H1 (cell line): ENCODE results near the gene KRTAP26-1. TPM values are rescaled to one million over a fixed set of nuclear protein-coding genes. Genes with fewer than 3 reads are reported as not detected.

Experiments used
- CTCF ChIA-PET: fragments of 300-600 bp; sonication (Branson Sonifier 250); formaldehyde crosslinking; loops from one replicate; lab custom pipeline; 2021; ENCODE audit not compliant: partially characterized antibody; lab: Charles Lee
- POLR2A ChIA-PET: fragments of 300-600 bp; sonication (Branson Sonifier 250); formaldehyde crosslinking; loops from one replicate; lab custom pipeline; 2021; ENCODE audit warnings: inconsistent platforms; ENCODE audit not compliant: partially characterized antibody; lab: Charles Lee
- DNase-seq, 2 experiments: peaks; one replicate each; pipeline versions ENCODE4 v3.0.0 to v3.0.0-alpha.2; 2010 to 2022; ENCODE audit warnings: low spot score in 2 of 2, low read depth in 1 of 2, mixed read lengths in 1 of 2
- FAIRE-seq: peaks from 2 replicates; lab custom pipeline; 2011; peaks lifted over from hg19 to GRCh38; lab: Jason Lieb, UNC
- H2AFZ ChIP-seq: 2 replicates; pipeline ENCODE4 v1.8.1; 2012; ENCODE audit warnings: low read length, inconsistent platforms
- H2AK5ac ChIP-seq: 2 replicates; pipeline ENCODE4 v1.6.1; 2013; ENCODE audit warnings: low read depth, low read length
- H2BK120ac ChIP-seq: replicated peaks from 2 replicates; pipeline ENCODE3; 2013; ENCODE audit warnings: low read depth, low read length, inconsistent platforms
- H2BK12ac ChIP-seq: 2 replicates; pipeline ENCODE4 v1.6.1; 2013; ENCODE audit warnings: low read depth, low read length
- H2BK15ac ChIP-seq: 2 replicates; pipeline ENCODE4 v1.6.1; 2013; ENCODE audit warnings: low read length
- H2BK20ac ChIP-seq: 2 replicates; pipeline ENCODE4 v1.6.1; 2013; ENCODE audit warnings: low read length
- H2BK5ac ChIP-seq: 2 replicates; pipeline ENCODE4 v1.6.1; 2013; ENCODE audit warnings: low read depth, low read length
- H3K14ac ChIP-seq: 2 replicates; pipeline ENCODE4 v1.6.1; 2013; ENCODE audit warnings: inconsistent platforms; ENCODE audit not compliant: insufficient read length
- H3K18ac ChIP-seq: 2 replicates; pipeline ENCODE4 v1.6.1; 2013; ENCODE audit warnings: low read length; ENCODE audit errors: extremely low read depth
- H3K23ac ChIP-seq: 2 replicates; pipeline ENCODE4 v1.6.1; 2013; ENCODE audit warnings: inconsistent platforms; ENCODE audit not compliant: insufficient read length
- H3K23me2 ChIP-seq: 2 replicates; pipeline ENCODE4 v1.6.1; 2013; ENCODE audit warnings: low read depth, low read length
- H3K27ac ChIP-seq: 2 replicates; pipeline ENCODE4 v1.6.1; 2011; ENCODE audit warnings: low read depth, low read length, inconsistent platforms
- H3K27me3 ChIP-seq, 4 experiments: replicated peaks in 1 of 4; 1 replicate in 1 of 4; 2 replicates in 3 of 4; pipeline versions ENCODE4 v1.6.1 to v1.8.1; 2011 to 2013; ENCODE audit warnings: low read length in 3 of 4, mild to moderate bottlenecking in 3 of 4, inconsistent platforms in 2 of 4, mixed read lengths in 2 of 4, moderate library complexity in 1 of 4; ENCODE audit not compliant: control insufficient read depth in 3 of 4, insufficient read depth in 3 of 4; ENCODE audit errors: extremely low read depth in 1 of 4
- H3K36me3 ChIP-seq, 4 experiments: 2 replicates each; pipeline versions ENCODE4 v1.6.1 to v1.8.1; 2011 to 2013; ENCODE audit warnings: mild to moderate bottlenecking in 4 of 4, low read length in 3 of 4, moderate library complexity in 2 of 4, control low read depth in 1 of 4, inconsistent platforms in 1 of 4; ENCODE audit not compliant: insufficient read depth in 4 of 4, control insufficient read depth in 2 of 4
- H3K4ac ChIP-seq: replicated peaks from 2 replicates; pipeline ENCODE3; 2013; ENCODE audit warnings: low read length, low read depth, mixed read lengths, inconsistent platforms; ENCODE audit not compliant: insufficient read length
- H3K4me1 ChIP-seq, 4 experiments: replicated peaks in 1 of 4; 1 replicate in 1 of 4; 2 replicates in 3 of 4; pipeline versions ENCODE4 v1.6.1 to v1.8.1; 2011 to 2013; ENCODE audit warnings: low read length in 3 of 4, inconsistent platforms in 2 of 4, mixed read lengths in 1 of 4; ENCODE audit not compliant: insufficient read depth in 4 of 4, control insufficient read depth in 3 of 4
- H3K4me2 ChIP-seq, 2 experiments: 2 replicates each; pipeline versions ENCODE4 v1.6.1 to v1.8.1; 2011 to 2013; ENCODE audit warnings: low read depth in 2 of 2, low read length in 2 of 2, control low read depth in 1 of 2, inconsistent platforms in 1 of 2, mild to moderate bottlenecking in 1 of 2; ENCODE audit not compliant: insufficient read depth in 1 of 2
- H3K4me3 ChIP-seq, 4 experiments: fragments of 200-600, 300-600 bp in 1 of 4; sonication (generic), shearing (Covaris generic), sonication (Bioruptor Twin) in 1 of 4; 2 replicates each; pipeline versions ENCODE4 v1.5.1 to v1.8.1; 2011 to 2016; ENCODE audit warnings: low read length in 4 of 4, low read depth in 3 of 4, control low read depth in 2 of 4, inconsistent platforms in 2 of 4, mild to moderate bottlenecking in 2 of 4, mixed read lengths in 1 of 4, moderate library complexity in 1 of 4; ENCODE audit not compliant: insufficient read depth in 2 of 4; ENCODE audit errors: extremely low read depth in 1 of 4
- H3K56ac ChIP-seq: replicated peaks from 2 replicates; pipeline ENCODE3; 2013; ENCODE audit warnings: low read depth, mild to moderate bottlenecking, mixed read lengths, low read length, inconsistent platforms; ENCODE audit not compliant: insufficient read length
- H3K79me1 ChIP-seq: 2 replicates; pipeline ENCODE4 v1.6.1; 2013; ENCODE audit warnings: low read depth, low read length, control low read depth
- H3K79me2 ChIP-seq, 2 experiments: 2 replicates each; pipeline versions ENCODE4 v1.6.1 to v1.8.1; 2012 to 2013; ENCODE audit warnings: low read length in 2 of 2, mild to moderate bottlenecking in 2 of 2, inconsistent platforms in 1 of 2; ENCODE audit not compliant: insufficient read depth in 2 of 2, control insufficient read depth in 1 of 2
- H3K9ac ChIP-seq, 4 experiments: replicated peaks in 1 of 4; 1 replicate in 1 of 4; 2 replicates in 3 of 4; pipeline versions ENCODE4 v1.6.1 to v1.8.1; 2011 to 2013; ENCODE audit warnings: low read depth in 3 of 4, low read length in 3 of 4, control low read depth in 2 of 4, mild to moderate bottlenecking in 2 of 4, moderate library complexity in 2 of 4, inconsistent platforms in 1 of 4; ENCODE audit errors: extremely low read depth in 1 of 4
- H3K9me3 ChIP-seq, 2 experiments: 2 replicates each; pipeline versions ENCODE4 v1.6.1 to v1.8.1; 2012 to 2013; ENCODE audit warnings: mild to moderate bottlenecking in 2 of 2, moderate library complexity in 2 of 2, control low read depth in 1 of 2, inconsistent platforms in 1 of 2, low read depth in 1 of 2, low read length in 1 of 2, mixed read lengths in 1 of 2; ENCODE audit not compliant: insufficient read depth in 2 of 2
- H4K20me1 ChIP-seq, 2 experiments: replicated peaks in 1 of 2; 2 replicates each; pipeline versions ENCODE3 to v1.8.1; 2011 to 2013; ENCODE audit warnings: inconsistent platforms in 2 of 2, low read length in 2 of 2, mild to moderate bottlenecking in 1 of 2; ENCODE audit not compliant: insufficient read depth in 2 of 2, control insufficient read depth in 1 of 2
- H4K5ac ChIP-seq: 2 replicates; pipeline ENCODE4 v1.6.1; 2013; ENCODE audit warnings: low read length, low read depth, mixed read lengths, inconsistent platforms; ENCODE audit not compliant: insufficient read length
- H4K8ac ChIP-seq: 2 replicates; pipeline ENCODE4 v1.8.0; 2013; ENCODE audit warnings: mild to moderate bottlenecking, moderate library complexity, low read length, inconsistent platforms; ENCODE audit not compliant: insufficient read depth; ENCODE audit errors: extremely low read depth
- H4K91ac ChIP-seq: replicated peaks from 2 replicates; pipeline ENCODE3; 2013; ENCODE audit warnings: low read length, mixed read lengths, inconsistent platforms; ENCODE audit not compliant: insufficient read length
- CTBP2 ChIP-seq: IDR thresholded peaks from 2 replicates; pipeline ENCODE4 v1.7.0; 2011; ENCODE audit warnings: borderline replicate concordance, mild to moderate bottlenecking, moderate library complexity, mixed read lengths, low read length; ENCODE audit not compliant: insufficient read depth, insufficient read length
- RAD21 ChIP-seq, 2 experiments: IDR thresholded peaks in 1 of 2; conservative IDR thresholded peaks in 1 of 2; 2 replicates each; pipeline ENCODE4 v1.6.1; 2011; ENCODE audit warnings: low read depth in 2 of 2, low read length in 2 of 2, improper control_type of control experiment in 1 of 2, inconsistent platforms in 1 of 2, mild to moderate bottlenecking in 1 of 2, moderate library complexity in 1 of 2
- RNF2 ChIP-seq: fragments of 200-900, 300-1000 bp; sonication (generic); IDR thresholded peaks from 2 replicates; pipeline ENCODE4 v1.7.1; 2016; ENCODE audit warnings: borderline replicate concordance, low read depth, mild to moderate bottlenecking, antibody characterized with exemption, low read length; ENCODE audit not compliant: poor library complexity, severe bottlenecking; ENCODE audit errors: missing control alignments
- WGBS, 2 experiments: shearing (Covaris generic) in 1 of 2; methylation state at CpG; one replicate each; pipeline versions ENCODE4 v1.1.6 to v1.1.7; 2013 to 2015; ENCODE audit warnings: low lambda C conversion rate in 2 of 2, mixed read lengths in 2 of 2, inconsistent platforms in 1 of 2, low coverage in 1 of 2, missing lambda C conversion rate in 1 of 2; ENCODE audit not compliant: insufficient replicate concordance in 2 of 2, insufficient coverage in 1 of 2, insufficient read length in 1 of 2; ENCODE audit errors: extremely low coverage in 1 of 2, missing lambda C conversion rate in 1 of 2; 5-methylcytosine and 5-hydroxymethylcytosine counted together
- polyA plus RNA-seq, 7 experiments: library from polyadenylated mRNA; depleted of rRNA in 3 of 7; stranded (reverse) in 5 of 7; unstranded in 2 of 7; fragments of >200 nt in 5 of 7; fragments of 200-250 nt in 2 of 7; gene quantifications; 1 replicate in 5 of 7; 2 replicates in 1 of 7; 4 replicates in 1 of 7; pipeline versions ENCODE4 v1.2.1 to v1.2.3, GENCODE V29; 2011 to 2013; ENCODE audit warnings: missing spikeins in 2 of 7, mixed read lengths in 2 of 7
- total RNA-seq: library from RNA; stranded (reverse); fragmentation: NEBNext Ultra II Directional; extraction: Animal tissue kit (Norgen Biotek cat#: 25700); gene quantifications from 2 replicates; pipeline ENCODE4 v1.2.1, GENCODE V29; 2021
- TF ChIP-seq, protein P1 (sequence below), 3 experiments: IDR thresholded peaks; 1 replicate in 2 of 3; 2 replicates in 1 of 3; pipeline versions ENCODE4 v1.5.1 to v1.6.1; 2011; ENCODE audit warnings: low read length in 3 of 3, mild to moderate bottlenecking in 3 of 3, inconsistent platforms in 2 of 3, low read depth in 1 of 3, moderate library complexity in 1 of 3; ENCODE audit not compliant: insufficient read depth in 1 of 3; ENCODE audit errors: control extremely low read depth in 1 of 3

KRTAP26-1 gene
- total and polyA plus RNA-seq, 2 of the 8 experiments (the other 6 are each of a cell fraction or from before 2014, with no cell fraction given) = not detected

GRCh38 chr21:30340714-30341573, 20.8 kb upstream of the KRTAP26-1 start:
- WGBS, 2 experiments = 94% methylated on average over 2 of the region's 2 CpGs; no CpG with 5 or more reads in 1 of the 2 experiments
- Histone ChIP-seq H3K79me1 (no peaks in the 10 kb centered on the region), H3K9me3 (no peaks in the 10 kb centered on the region), H4K91ac (no peak overlapping the region), H2BK20ac (no peak overlapping the region), H2BK12ac (no peak overlapping the region)
- POLR2A ChIA-PET = no interaction called here
- FAIRE-seq = peak; percentile 62
- TF ChIP-seq, protein P1, sequence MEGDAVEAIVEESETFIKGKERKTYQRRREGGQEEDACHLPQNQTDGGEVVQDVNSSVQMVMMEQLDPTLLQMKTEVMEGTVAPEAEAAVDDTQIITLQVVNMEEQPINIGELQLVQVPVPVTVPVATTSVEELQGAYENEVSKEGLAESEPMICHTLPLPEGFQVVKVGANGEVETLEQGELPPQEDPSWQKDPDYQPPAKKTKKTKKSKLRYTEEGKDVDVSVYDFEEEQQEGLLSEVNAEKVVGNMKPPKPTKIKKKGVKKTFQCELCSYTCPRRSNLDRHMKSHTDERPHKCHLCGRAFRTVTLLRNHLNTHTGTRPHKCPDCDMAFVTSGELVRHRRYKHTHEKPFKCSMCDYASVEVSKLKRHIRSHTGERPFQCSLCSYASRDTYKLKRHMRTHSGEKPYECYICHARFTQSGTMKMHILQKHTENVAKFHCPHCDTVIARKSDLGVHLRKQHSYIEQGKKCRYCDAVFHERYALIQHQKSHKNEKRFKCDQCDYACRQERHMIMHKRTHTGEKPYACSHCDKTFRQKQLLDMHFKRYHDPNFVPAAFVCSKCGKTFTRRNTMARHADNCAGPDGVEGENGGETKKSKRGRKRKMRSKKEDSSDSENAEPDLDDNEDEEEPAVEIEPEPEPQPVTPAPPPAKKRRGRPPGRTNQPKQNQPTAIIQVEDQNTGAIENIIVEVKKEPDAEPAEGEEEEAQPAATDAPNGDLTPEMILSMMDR (IDR thresholded peaks at IDR 0.05; ENCODE audit: control extremely low read depth in 1 of 3, insufficient read depth in 1 of 3, low read depth in 1 of 3, low read length in 3 of 3) = peak; percentile 17 to 82 (median 72)
- TF ChIP-seq CTBP2 = no peak
- no peak for TF ChIP-seq RNF2
- TF ChIP-seq RAD21 (IDR thresholded peaks at IDR 0.05 in 1 of 2, conservative IDR thresholded peaks at IDR 0.05 in 1 of 2; ENCODE audit: low read depth in 2 of 2, low read length in 2 of 2) = peak; percentile 69 to 75
- TF ChIP-seq, all 59 proteins: peak for 2
- H3K23ac ChIP-seq = no peak overlapping the region
- no peak overlapping the region for H3K4ac ChIP-seq
- H3K27ac ChIP-seq = no peak overlapping the region
- H4K8ac ChIP-seq = no peak overlapping the region
- no peaks in the 10 kb centered on the region for H3K27me3 ChIP-seq
- no peak overlapping the region for H3K9ac ChIP-seq
- H3K36me3 ChIP-seq = no peaks in the 10 kb centered on the region
- no peak overlapping the region for H2BK120ac ChIP-seq
- no peaks in the 10 kb centered on the region for H3K23me2 ChIP-seq
- no peaks in the 10 kb centered on the region for H3K4me1 ChIP-seq
- no peak overlapping the region for H3K4me2 ChIP-seq
- no peak overlapping the region for H3K18ac ChIP-seq
- H4K5ac ChIP-seq = no peak overlapping the region
- no peak overlapping the region for H2AFZ ChIP-seq
- no peak overlapping the region for H2BK15ac ChIP-seq
- no peak overlapping the region for H3K4me3 ChIP-seq
- no peak overlapping the region for H2AK5ac ChIP-seq
- CTCF ChIA-PET = interaction anchor here (0.6 to 3.7 kb wide), 18 partner anchors 9 to 693 kb away, joined by 3 to 18 read pairs (median 5); no protein-coding TSS in a partner anchor
- H3K56ac ChIP-seq = no peak overlapping the region
- DNase-seq = peak in 1 of 2 experiments; percentile 63
- H3K14ac ChIP-seq = no peak overlapping the region
- no peak overlapping the region for H2BK5ac ChIP-seq
- H4K20me1 ChIP-seq = no peaks in the 10 kb centered on the region
- no peaks in the 10 kb centered on the region for H3K79me2 ChIP-seq
